IMR-90 (cell line): ENCODE results near the gene UBR1. TPM values are rescaled to one million over a fixed set of nuclear protein-coding genes. Genes with fewer than 3 reads are reported as not detected.

ENCODE experiments used
- ATAC-seq: fragments of 200-7000 bp; cut with Tn5 transposase; 2 replicates; pipeline ENCODE4 v1.9.1; 2020; ENCODE audit warnings: low read depth, mild to moderate bottlenecking, moderate library complexity
- BruUV-seq: library from RNA; stranded (reverse); fragments of 400-500 nt; replicated peaks from 2 replicates; lab custom pipeline; 2021; lab: Mats Ljungman, UMichigan
- CTCF ChIA-PET: fragments of 300-600 bp; formaldehyde crosslinking; extraction: SDS; loops from one replicate; lab custom pipeline; 2021; ENCODE audit warnings: antibody characterized with exemption; lab: Yijun Ruan, JAX
- POLR2A ChIA-PET: fragments of 300-600 bp; sonication (Branson Sonifier 250); formaldehyde crosslinking; loops from one replicate; lab custom pipeline; 2022; ENCODE audit warnings: antibody characterized with exemption; ENCODE audit not compliant: unreplicated experiment; lab: Charles Lee
- DNase-seq: peaks from one replicate; pipeline ENCODE4 v3.0.0; 2013
- H2AFZ ChIP-seq: replicated peaks from 2 replicates; pipeline ENCODE3; 2013; ENCODE audit warnings: low read length, mild to moderate bottlenecking; ENCODE audit not compliant: poor library complexity
- H2AK5ac ChIP-seq: 2 replicates; pipeline ENCODE4 v1.6.1; 2013; ENCODE audit warnings: low read depth, low read length, inconsistent platforms
- H2AK9ac ChIP-seq: replicated peaks from 2 replicates; pipeline ENCODE3; 2013; ENCODE audit warnings: mild to moderate bottlenecking, low read depth, low read length, moderate library complexity; ENCODE audit not compliant: poor library complexity
- H2BK120ac ChIP-seq: 2 replicates; pipeline ENCODE4 v1.6.1; 2013; ENCODE audit warnings: low read depth, low read length, inconsistent platforms
- H2BK15ac ChIP-seq: 3 replicates; pipeline ENCODE4 v1.6.1; 2013; ENCODE audit warnings: low read depth, low read length, inconsistent platforms
- H2BK20ac ChIP-seq: 2 replicates; pipeline ENCODE4 v1.6.1; 2013; ENCODE audit warnings: low read depth, mild to moderate bottlenecking, inconsistent platforms, low read length, moderate library complexity
- H2BK5ac ChIP-seq: 2 replicates; pipeline ENCODE4 v1.6.1; 2013; ENCODE audit warnings: mild to moderate bottlenecking, low read depth, low read length, inconsistent platforms; ENCODE audit not compliant: poor library complexity, severe bottlenecking
- H3K14ac ChIP-seq: replicated peaks from 2 replicates; pipeline ENCODE4 v1.6.1; 2013; ENCODE audit warnings: low read depth, low read length, inconsistent platforms
- H3K18ac ChIP-seq: 2 replicates; pipeline ENCODE4 v1.6.1; 2013; ENCODE audit warnings: low read depth, low read length, control low read depth
- H3K23ac ChIP-seq: 2 replicates; pipeline ENCODE4 v1.6.1; 2013; ENCODE audit warnings: low read depth, low read length, inconsistent platforms
- H3K27ac ChIP-seq: 2 replicates; pipeline ENCODE4 v1.5.1; 2013; ENCODE audit warnings: mild to moderate bottlenecking, control low read depth, low read length; ENCODE audit not compliant: insufficient read depth
- H3K27me3 ChIP-seq: 2 replicates; pipeline ENCODE4 v1.6.1; 2013; ENCODE audit warnings: low read length; ENCODE audit not compliant: control insufficient read depth, insufficient read depth
- H3K36me3 ChIP-seq: 2 replicates; pipeline ENCODE4 v1.6.1; 2013; ENCODE audit warnings: low read length, mixed read lengths; ENCODE audit not compliant: control insufficient read depth, insufficient read depth
- H3K4ac ChIP-seq: 2 replicates; pipeline ENCODE4 v1.6.1; 2013; ENCODE audit warnings: low read depth, low read length, inconsistent platforms
- H3K4me1 ChIP-seq: 2 replicates; pipeline ENCODE4 v1.6.1; 2013; ENCODE audit warnings: low read length, mixed read lengths; ENCODE audit not compliant: control insufficient read depth, insufficient read depth
- H3K4me2 ChIP-seq: 2 replicates; pipeline ENCODE4 v1.6.1; 2013; ENCODE audit warnings: low read depth, mild to moderate bottlenecking, control low read depth, low read length, moderate library complexity
- H3K4me3 ChIP-seq: 2 replicates; pipeline ENCODE4 v1.5.1; 2013; ENCODE audit warnings: low read depth, mild to moderate bottlenecking, control low read depth, low read length, moderate library complexity; ENCODE audit not compliant: insufficient read depth
- H3K56ac ChIP-seq: 2 replicates; pipeline ENCODE4 v1.6.1; 2013; ENCODE audit warnings: low read length, inconsistent platforms; ENCODE audit not compliant: insufficient read depth; ENCODE audit errors: extremely low read depth
- H3K79me1 ChIP-seq, 2 experiments: 2 replicates each; pipeline ENCODE4 v1.6.1; 2013; ENCODE audit warnings: low read length in 2 of 2, inconsistent platforms in 1 of 2, low read depth in 1 of 2
- H3K9ac ChIP-seq: 2 replicates; pipeline ENCODE4 v1.6.1; 2013; ENCODE audit warnings: low read depth, low read length, control low read depth
- H3K9me1 ChIP-seq: 2 replicates; pipeline ENCODE4 v1.6.1; 2013; ENCODE audit warnings: low read length, inconsistent platforms; ENCODE audit not compliant: insufficient read depth
- H3K9me3 ChIP-seq: 2 replicates; pipeline ENCODE4 v1.6.1; 2013; ENCODE audit warnings: low read length; ENCODE audit not compliant: control insufficient read depth, insufficient read depth
- H4K20me1 ChIP-seq: 2 replicates; pipeline ENCODE4 v1.6.1; 2013; ENCODE audit warnings: low read length, inconsistent platforms; ENCODE audit not compliant: insufficient read depth
- H4K5ac ChIP-seq: 2 replicates; pipeline ENCODE4 v1.6.1; 2013; ENCODE audit warnings: mild to moderate bottlenecking, low read depth, low read length, control low read depth
- H4K8ac ChIP-seq, 2 experiments: 2 replicates each; pipeline ENCODE4 v1.6.1; 2013; ENCODE audit warnings: low read depth in 2 of 2, low read length in 2 of 2, control low read depth in 1 of 2, inconsistent platforms in 1 of 2
- H4K91ac ChIP-seq: 2 replicates; pipeline ENCODE4 v1.6.1; 2013; ENCODE audit warnings: low read depth, low read length, inconsistent platforms; ENCODE audit not compliant: insufficient read depth
- CEBPB ChIP-seq: IDR thresholded peaks from 2 replicates; pipeline ENCODE4 v1.6.1; 2012; ENCODE audit warnings: low read depth, low read length, improper control_type of control experiment
- MAFK ChIP-seq: IDR thresholded peaks from 2 replicates; pipeline ENCODE4 v1.6.1; 2012; ENCODE audit warnings: low read depth, low read length, improper control_type of control experiment
- MAZ ChIP-seq: IDR thresholded peaks from 2 replicates; pipeline ENCODE4 v1.6.1; 2012; ENCODE audit warnings: low read depth, mild to moderate bottlenecking, low read length, improper control_type of control experiment, moderate library complexity, borderline replicate concordance
- MXI1 ChIP-seq: IDR thresholded peaks from 2 replicates; pipeline ENCODE4 v1.6.1; 2012; ENCODE audit warnings: low read depth, mild to moderate bottlenecking, low read length, moderate library complexity, borderline replicate concordance
- NFE2L2 ChIP-seq: fragments of 150-350 bp; IDR thresholded peaks from 2 replicates; pipeline ENCODE4 v1.6.1; 2016; ENCODE audit warnings: low read depth, mild to moderate bottlenecking, low read length
- RCOR1 ChIP-seq: IDR thresholded peaks from 2 replicates; pipeline ENCODE4 v1.6.1; 2012; ENCODE audit warnings: mild to moderate bottlenecking, low read length, improper control_type of control experiment; ENCODE audit not compliant: insufficient replicate concordance
- RFX5 ChIP-seq: IDR thresholded peaks from 2 replicates; pipeline ENCODE4 v1.8.0; 2012; ENCODE audit warnings: low read depth, mild to moderate bottlenecking, low read length, moderate library complexity
- WGBS, 2 experiments: methylation state at CpG; one replicate each; pipeline versions ENCODE4 v1.1.5 to v1.1.7; 2013; ENCODE audit warnings: missing lambda C conversion rate in 2 of 2; ENCODE audit not compliant: insufficient read length in 1 of 2; ENCODE audit errors: extremely low coverage in 2 of 2; 5-methylcytosine and 5-hydroxymethylcytosine counted together
- dilution Hi-C: fragments of 300-500 bp; cut with HindIII; formaldehyde crosslinking; loops from one replicate; pipeline ENCODE4 v1.14.3; 2018; ENCODE audit warnings: low sequenced_read_pairs; ENCODE audit not compliant: unreplicated experiment
- in situ Hi-C: fragments of 300-500 bp; cut with MboI; formaldehyde crosslinking; loops from 3 replicates; pipeline ENCODE4 v1.14.3; 2019; ENCODE audit warnings: low sequenced_read_pairs, inconsistent platforms, mixed read lengths
- intact Hi-C: fragments of 100-400 bp; cut with micrococcal nuclease; formaldehyde crosslinking; loops from 2 replicates; pipeline ENCODE4 v1.10.0; 2022
- polyA plus RNA-seq, 3 experiments: library from polyadenylated mRNA; depleted of rRNA; stranded (reverse); fragments of >200 nt; gene quantifications; 2 replicates each; pipeline ENCODE4 v1.2.3, GENCODE V29; 2012; ENCODE audit warnings: low replicate concordance in 1 of 3
- total RNA-seq: library from RNA; depleted of rRNA; stranded (reverse); fragments of >200 nt; gene quantifications from 2 replicates; pipeline ENCODE4 v1.2.3, GENCODE V29; 2012

UBR1 gene
- total and polyA plus RNA-seq, 2 of the 4 experiments (the other 2 are of a cell fraction), result 6.5 to 30.1 TPM

- Histone ChIP-seq H2BK15ac (no peak overlapping the region), H3K4me2 (no peak overlapping the region), H3K36me3 (peaks cover 11% of the 10 kb centered on the region), H4K20me1 (no peaks in the 10 kb centered on the region), H3K27me3 (no peaks in the 10 kb centered on the region), H4K91ac (no peak overlapping the region), H3K4me1 (0 out of 2 replicates have a peak, but pooled peaks cover 2% of the 10 kb centered on the region), H3K4me3 (no peak overlapping the region), H4K8ac (no peak overlapping the region), H3K9ac (no peak overlapping the region), H4K5ac (no peak overlapping the region), H2AK9ac (no peak overlapping the region), H3K14ac (no peak overlapping the region), H3K56ac (no peak overlapping the region), H2AFZ (no peak overlapping the region), H3K4ac (no peak overlapping the region), H3K79me1 (peaks cover 22 to 53% of the 10 kb centered on the region in 2 experiments), H3K18ac (no peak overlapping the region), H2BK120ac (no peak overlapping the region), H2BK5ac (no peak overlapping the region), H3K27ac (no peak overlapping the region), H3K9me3 (no peaks in the 10 kb centered on the region), H2AK5ac (no peak overlapping the region), H3K9me1 (no peaks in the 10 kb centered on the region; the same call in 1 of the 2 replicates), H2BK20ac (no peak overlapping the region), H3K23ac (no peak overlapping the region)
- intact Hi-C loops, result no loop called here
- ATAC-seq, result no peak
- ChIA-PET POLR2A (no interaction called here), CTCF (interaction anchor here (1.0 kb wide), 1 partner anchor 45 kb away, joined by 3 read pairs; no protein-coding TSS in a partner anchor)
- no TSS peak for BruUV-seq
- DNase-seq, result no peak
- TF ChIP-seq CEBPB (no peak), RFX5 (no peak), MXI1 (no peak), MAZ (no peak), MAFK (no peak), RCOR1 (no peak), NFE2L2 (no peak)
- dilution Hi-C loops, result no loop called here
- in situ Hi-C loops, result no loop called here
- no CpG with 5 or more reads among the region's 1 CpG for WGBS, 2 experiments
These were observed 1.9 kb downstream of the UBR1 start for GRCh38 chr15:43103907-43104306.
